HG02884 (cell line): Measurements from ENCODE around the gene NHSL1.

Source experiments
- ATAC-seq: cut with Tn5 transposase; IDR thresholded peaks from one replicate; pipeline ENCODE4 v1.9.1; 2021; ENCODE audit warnings: mild to moderate bottlenecking, moderate library complexity; ENCODE audit not compliant: unreplicated experiment

Gene NHSL1

DNA sequence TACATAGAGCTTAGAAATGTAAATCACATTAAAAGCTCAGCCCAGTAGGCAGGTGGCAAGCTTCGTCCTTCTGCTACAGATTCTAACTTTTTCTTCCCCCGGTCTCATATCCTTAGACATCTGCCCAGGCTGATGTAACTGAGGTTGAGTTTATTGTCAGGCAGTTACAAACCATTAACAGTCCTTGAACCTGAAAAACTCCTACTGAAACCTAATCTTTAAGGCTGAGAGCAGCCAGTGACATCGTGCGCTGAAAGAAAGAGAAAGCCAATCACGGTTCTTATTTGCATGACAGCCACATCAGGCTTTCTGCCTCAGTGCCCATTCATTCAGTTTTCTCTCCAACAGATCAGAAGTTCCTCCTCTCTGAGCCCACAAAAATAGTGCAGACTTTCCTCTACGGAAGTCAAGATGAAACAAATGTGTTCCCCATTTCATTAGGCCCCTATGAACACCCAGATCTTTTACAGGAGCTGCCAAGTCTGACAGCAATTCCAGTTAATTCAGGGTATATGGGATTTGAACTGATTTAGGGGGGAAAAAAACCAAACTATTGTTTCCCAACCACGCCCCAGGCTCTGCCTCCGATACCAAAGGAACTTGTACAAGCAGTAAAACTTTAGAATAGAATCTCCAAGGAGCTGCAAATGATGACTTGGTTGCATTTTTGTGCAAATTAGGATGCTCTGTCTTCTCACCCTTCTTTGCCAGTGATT, at the start of gene NHSL1:
Gene NHSL1, minus strand, starts transcription at position 192 of the 716 bp plus-strand sequence. CDS start 204 bp downstream, outside the sequence.
- peak; percentile 94 for ATAC-seq

GRCh38 chr6:138546733-138547185, 47.5 kb upstream of the NHSL1 start:
- ATAC-seq, result no peak

DNA sequence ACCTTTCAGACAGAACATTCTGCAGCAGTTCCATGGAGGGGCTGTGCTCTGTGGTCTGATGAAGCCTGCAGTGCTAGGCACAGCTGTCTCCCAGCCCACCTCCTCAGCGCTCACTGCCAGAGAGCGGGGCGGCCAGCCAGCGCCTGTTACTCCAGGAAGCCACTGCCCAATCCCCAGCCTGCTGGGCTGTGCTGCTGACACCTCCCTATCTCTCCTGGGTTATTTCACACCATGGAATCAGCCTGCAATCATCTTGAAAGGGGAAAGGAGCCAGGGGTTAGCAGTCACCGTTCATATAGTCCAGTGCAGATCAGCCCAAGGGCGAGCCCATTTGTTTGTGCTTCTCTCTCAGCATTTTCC, 46.3 kb upstream of the NHSL1 start:
- no peak for ATAC-seq

DNA sequence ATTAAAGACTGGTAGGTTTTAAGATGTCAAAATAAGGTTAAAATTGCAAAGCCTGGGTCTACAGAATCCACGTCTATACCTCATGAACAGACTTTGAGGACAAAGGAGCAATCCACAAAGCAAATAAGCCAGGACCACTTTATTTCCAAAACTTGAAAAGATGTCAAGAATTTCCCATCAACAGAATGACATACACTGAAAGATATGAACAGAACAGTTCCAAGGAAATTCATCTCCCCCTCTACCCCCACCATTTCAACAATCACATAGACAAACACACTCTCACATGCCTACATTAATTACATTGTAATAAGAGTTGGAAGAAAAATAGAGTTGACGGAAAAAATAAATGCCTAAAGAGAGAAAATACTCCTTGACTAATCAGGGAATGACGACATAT, 45.2 kb upstream of the NHSL1 start:
- ATAC-seq, result no peak

GRCh38 chr6:138543657-138544056, 44.4 kb upstream of the NHSL1 start:
- no peak for ATAC-seq

DNA sequence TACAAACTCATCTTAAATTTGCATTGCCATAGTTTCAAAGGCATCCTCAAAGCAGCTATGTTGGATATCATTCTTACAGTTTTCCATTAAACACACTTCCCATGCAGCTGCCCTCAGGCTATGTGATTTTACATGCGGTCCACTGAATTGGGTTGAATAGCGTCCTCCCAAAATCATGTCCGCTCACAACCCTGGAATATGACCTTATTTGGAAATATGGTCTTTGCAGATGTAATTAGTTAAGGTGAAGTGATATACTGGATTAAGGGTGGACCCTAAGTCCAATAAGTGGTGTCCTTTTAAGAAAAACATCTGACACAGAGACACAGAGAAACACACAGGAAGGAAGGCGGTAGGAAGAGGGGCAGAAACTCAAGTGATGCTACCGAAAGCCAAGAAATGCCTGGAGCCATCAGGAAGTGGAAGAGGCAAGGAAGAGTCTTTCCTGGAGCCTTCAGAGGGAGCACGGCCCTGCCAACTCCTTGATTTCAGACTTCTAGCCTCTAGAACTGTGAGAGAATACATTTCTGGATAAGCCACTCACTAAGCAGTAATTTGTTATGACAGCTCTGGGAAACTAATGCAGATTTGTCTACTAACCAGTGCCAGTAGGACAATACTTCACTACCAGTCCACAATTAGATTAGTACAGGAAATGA, 42.7 kb upstream of the NHSL1 start:
- no peak for ATAC-seq

- ATAC-seq, result no peak
Observed at GRCh38 chr6:138540468-138540867, 41.2 kb upstream of the NHSL1 start.

- ATAC-seq, result no peak
Observed at GRCh38 chr6:138539876-138540275, 40.6 kb upstream of the NHSL1 start.

DNA sequence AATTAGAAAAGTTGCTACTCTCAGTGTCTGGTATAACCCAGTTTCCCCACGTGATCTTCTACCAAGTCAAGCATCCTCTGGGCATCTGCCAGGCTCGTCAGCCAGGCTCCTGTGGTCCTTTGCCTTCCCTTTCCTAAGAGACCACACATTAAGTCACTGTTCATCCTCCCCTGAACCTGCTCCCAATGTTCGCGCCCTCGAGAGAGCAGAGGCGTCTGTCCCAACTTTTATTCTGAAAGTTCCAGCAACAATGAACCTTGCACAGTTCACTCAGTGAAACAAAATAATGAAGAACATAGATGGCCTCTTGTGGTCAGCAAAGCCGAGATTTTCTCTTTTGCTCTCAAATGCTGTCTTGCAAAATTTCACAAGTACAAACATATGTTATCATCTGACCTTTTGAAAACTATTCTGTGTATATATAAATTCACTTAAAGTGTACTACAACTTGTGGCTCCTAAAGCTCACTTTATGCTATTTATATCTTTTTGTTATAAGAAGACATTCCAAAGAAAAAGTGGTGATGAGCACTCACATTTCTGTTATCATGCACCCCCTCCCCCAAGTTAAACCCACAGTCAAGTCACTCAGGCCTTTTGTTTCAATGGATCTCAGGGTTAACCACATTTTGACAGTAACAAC, 39.2 kb upstream of the NHSL1 start:
- no peak for ATAC-seq

DNA sequence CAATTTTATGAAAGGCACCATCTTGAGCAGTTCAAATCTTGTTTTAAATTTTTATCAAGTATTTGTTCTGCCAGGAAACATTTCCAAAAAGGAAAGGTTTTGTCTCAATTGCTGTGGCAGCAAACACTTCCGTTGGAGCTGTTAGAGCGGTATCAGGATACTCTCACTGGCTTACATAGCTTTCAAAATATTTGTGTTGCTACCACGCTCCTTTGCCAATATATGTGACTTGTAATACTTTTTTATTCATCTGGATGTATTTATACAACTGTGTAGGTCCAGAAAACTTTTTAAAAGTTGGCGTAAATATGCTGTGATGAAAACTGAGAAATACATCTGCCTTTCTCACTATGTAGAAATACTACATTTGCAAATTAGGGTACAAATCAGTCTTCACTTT, 37.8 kb upstream of the NHSL1 start:
- no peak for ATAC-seq

DNA sequence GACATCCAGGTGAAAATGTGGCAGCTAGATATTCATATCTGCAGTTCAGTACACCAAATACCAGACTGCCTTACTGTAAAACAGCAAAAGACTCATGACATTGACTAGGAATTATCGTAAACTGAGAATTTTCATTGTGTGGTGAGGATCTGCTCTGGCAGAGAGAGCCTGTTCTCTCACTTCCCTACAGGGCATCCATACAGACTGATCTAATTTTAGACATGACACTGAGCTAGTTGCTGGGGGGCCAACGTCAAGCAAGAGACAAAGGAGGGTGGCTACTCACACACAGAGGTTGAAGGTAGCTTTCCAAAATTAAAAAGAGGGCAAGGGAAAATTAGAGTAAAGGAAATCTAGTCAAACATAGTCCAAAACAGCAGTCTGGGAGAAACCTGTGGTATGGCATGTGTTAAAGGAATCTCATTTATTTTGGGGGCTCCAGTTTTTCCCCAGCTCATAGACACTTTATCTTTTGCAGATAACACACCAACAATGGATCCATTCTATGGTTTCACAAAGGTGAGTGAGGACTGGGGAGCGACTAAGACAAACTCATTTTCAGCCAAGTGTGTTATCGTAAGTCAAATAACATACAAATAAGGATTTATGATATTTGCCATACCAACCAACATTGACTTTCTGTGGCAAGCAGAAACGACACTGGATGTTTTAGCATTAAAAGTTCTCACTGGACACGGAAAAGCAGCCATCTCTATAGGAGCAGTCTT, 36.6 kb upstream of the NHSL1 start:
- ATAC-seq, result no peak

GRCh38 chr6:138533667-138534066, 34.4 kb upstream of the NHSL1 start:
- no peak for ATAC-seq

DNA sequence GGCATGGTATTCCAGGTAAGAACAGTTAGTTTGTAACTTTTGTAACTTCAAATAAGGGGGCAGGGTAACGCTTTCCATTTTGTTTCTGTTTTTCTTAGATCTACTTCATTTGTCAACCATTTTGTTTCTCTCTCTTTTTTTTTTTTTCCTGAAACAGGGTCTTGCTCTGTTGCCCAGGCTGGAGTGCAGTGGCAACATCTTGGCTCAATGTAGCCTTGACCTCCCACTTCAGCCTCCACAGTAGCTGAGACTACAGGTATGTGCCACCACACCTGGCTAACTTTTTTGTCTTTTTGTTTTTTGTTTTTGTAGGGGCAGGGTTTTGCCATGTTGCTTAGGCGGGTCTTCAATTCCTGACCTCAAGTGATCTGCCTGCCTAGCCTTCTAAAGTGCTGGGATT, 32.1 kb upstream of the NHSL1 start:
- no peak for ATAC-seq

- no peak for ATAC-seq
Observed at GRCh38 chr6:138529478-138529877, 30.2 kb upstream of the NHSL1 start.

DNA sequence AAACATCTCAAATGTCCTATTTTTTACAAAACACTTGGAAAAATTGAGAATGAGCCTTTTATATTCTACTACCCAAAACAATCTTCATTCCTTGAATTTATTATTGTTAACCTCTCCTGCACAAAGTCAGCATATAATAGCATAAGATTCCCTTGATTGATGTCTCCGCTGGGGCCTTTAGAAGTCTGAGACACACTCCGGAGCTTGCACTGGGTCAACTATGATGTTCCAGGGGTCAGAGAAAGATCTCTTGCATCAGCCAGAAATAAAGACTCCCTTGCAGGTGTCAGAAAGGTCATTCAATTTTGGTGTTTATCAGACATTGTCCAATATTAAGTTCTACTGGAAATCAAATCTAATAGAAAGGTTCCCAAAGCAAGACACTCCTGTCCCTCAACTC, 29.7 kb upstream of the NHSL1 start:
- no peak for ATAC-seq

- no peak for ATAC-seq
Observed at GRCh38 chr6:138528137-138528536, 28.8 kb upstream of the NHSL1 start.

- ATAC-seq, result no peak
Observed at GRCh38 chr6:138527411-138528088, 28.3 kb upstream of the NHSL1 start.

DNA sequence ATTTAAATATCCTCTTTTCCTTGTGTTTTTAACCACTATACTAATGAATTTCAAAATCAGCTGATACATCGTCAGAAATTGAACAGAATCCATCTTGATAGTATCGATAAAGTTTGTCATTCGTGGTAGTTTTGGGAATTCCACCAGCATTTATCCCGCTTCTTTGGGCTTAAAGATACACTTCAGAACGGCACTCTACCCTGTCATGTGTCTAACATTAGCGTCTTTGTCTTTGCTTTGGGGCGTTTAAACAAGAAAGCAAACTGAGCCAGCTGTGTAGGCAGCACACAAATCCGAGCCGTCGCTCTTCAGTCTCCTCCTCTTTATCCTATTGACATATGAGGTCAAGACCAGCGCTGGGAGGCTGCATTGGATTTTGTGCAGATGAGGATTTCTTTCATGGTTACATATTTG, 27.5 kb upstream of the NHSL1 start:
- ATAC-seq, result no peak

DNA sequence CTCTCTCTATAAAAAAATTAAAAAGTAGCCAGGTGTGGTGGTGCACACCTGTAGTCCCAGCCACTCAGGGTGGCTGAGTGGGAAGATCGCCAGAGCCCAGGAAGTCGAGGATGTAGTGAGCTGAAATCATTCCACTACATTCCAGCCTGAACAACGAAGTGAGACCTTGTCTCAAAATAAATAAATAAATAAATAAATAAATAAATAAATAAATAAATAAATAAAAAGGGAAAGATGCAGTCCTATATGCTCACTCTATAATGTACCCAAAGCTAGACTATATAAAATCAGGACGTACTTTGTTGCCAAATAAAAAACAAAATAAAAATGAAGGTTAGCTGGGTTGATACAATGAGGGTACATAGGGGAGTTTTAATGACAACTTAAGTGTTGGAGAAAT, 26.1 kb upstream of the NHSL1 start:
- ATAC-seq, result no peak

DNA sequence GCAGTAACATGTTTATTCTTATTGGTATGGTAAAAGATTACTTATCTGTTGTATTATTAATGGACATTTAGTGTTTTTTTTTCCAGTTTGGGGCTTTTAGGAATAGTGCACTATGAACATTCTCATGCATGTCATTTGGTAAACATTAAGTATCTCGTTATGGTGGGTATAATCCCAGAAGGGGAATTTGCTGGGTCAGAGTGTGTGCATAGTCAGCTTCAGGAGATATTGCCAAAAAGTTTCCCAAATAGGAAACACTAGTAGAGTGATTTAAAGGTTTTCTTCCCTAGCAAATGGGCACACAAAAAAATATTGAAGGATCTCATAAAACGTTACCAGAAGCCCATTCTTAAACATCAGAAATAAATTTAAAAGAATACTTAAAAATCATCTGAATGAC, 25.2 kb upstream of the NHSL1 start:
- no peak for ATAC-seq
